NAMALWA (cell line): ENCODE measurements around the gene ARFGEF2.
A peak's percentile ranks its signal among the peaks of the same experiment; 100 is the strongest.
"Not testable (repeated sequence)": the region's sequence is repeated elsewhere in the genome, so short reads cannot be mapped to it uniquely, and the experiment has no call there.

Experiments
- DNase-seq: peaks from one replicate; pipeline ENCODE4 v3.0.0-alpha.2; 2015; ENCODE audit warnings: low spot score

Gene ARFGEF2

GRCh38 chr20:48921168-48921882 lies at the start of gene ARFGEF2:
ARFGEF2 (plus strand) TSS chr20:48921711; CDS start chr20:48921890, 179 bp downstream.
- peak; percentile 96 for DNase-seq

- no peak for DNase-seq
Observed at GRCh38 chr20:48875233-48875913, 46.1 kb upstream of the ARFGEF2 start.

GRCh38 chr20:48875914-48876240 lies 45.6 kb upstream of the ARFGEF2 start:
- no peak for DNase-seq

- DNase-seq, result peak; percentile 42
Observed at GRCh38 chr20:48877304-48877703, 44.2 kb upstream of the ARFGEF2 start.

GRCh38 chr20:48878534-48879248 lies 42.8 kb upstream of the ARFGEF2 start:
- DNase-seq, result no peak

- no peak for DNase-seq
Observed at GRCh38 chr20:48879612-48880245, 41.8 kb upstream of the ARFGEF2 start.

GRCh38 chr20:48880331-48880730 lies 41.2 kb upstream of the ARFGEF2 start:
- DNase-seq, result no peak

GRCh38 chr20:48880981-48881657 lies 40.4 kb upstream of the ARFGEF2 start:
- no peak for DNase-seq

- DNase-seq, result no peak
Observed at GRCh38 chr20:48885237-48885636, 36.3 kb upstream of the ARFGEF2 start.

GRCh38 chr20:48886194-48886593 lies 35.3 kb upstream of the ARFGEF2 start:
- no peak for DNase-seq

- DNase-seq, result no peak
Observed at GRCh38 chr20:48886811-48887210, 34.7 kb upstream of the ARFGEF2 start.

- DNase-seq, result not testable (repeated sequence)
Observed at GRCh38 chr20:48888517-48888916, 33.0 kb upstream of the ARFGEF2 start.

GRCh38 chr20:48889140-48889790 lies 32.2 kb upstream of the ARFGEF2 start:
- no peak for DNase-seq

GRCh38 chr20:48891235-48892048 lies 30.1 kb upstream of the ARFGEF2 start:
- DNase-seq, result no peak

GRCh38 chr20:48892049-48892470 lies 29.5 kb upstream of the ARFGEF2 start:
- no peak for DNase-seq

GRCh38 chr20:48892891-48893290 lies 28.6 kb upstream of the ARFGEF2 start:
- no peak for DNase-seq

- no peak for DNase-seq
Observed at GRCh38 chr20:48893374-48893773, 28.1 kb upstream of the ARFGEF2 start.

GRCh38 chr20:48897305-48898010 lies 24.1 kb upstream of the ARFGEF2 start:
- no peak for DNase-seq

GRCh38 chr20:48898210-48898609 lies 23.3 kb upstream of the ARFGEF2 start:
- DNase-seq, result no peak
